Lung (tissue), 12 donors: Measurements from ENCODE around the gene IGDCC3. TPM values are rescaled to one million over a fixed set of nuclear protein-coding genes. Genes with fewer than 3 reads are reported as not detected.

ENCODE experiments used
- ATAC-seq: fragments of 200-7000 bp; cut with Tn5 transposase; one replicate; pipeline ENCODE4 v1.9.1; 2020; ENCODE audit warnings: moderate number of reproducible peaks; ENCODE audit not compliant: insufficient read depth, low FRiP score
- DNase-seq, 3 donors: peaks; one replicate each; pipeline ENCODE4 v3.0.0-alpha.2; 2013 to 2017
- H3K27ac ChIP-seq, 2 donors: one replicate each; pipeline ENCODE4 v1.5.1; 2013; ENCODE audit warnings: mild to moderate bottlenecking in 2 of 2, moderate library complexity in 2 of 2, control low read depth in 1 of 2, inconsistent platforms in 1 of 2, low read depth in 1 of 2, low read length in 1 of 2
- H3K27me3 ChIP-seq, 3 donors: one replicate each; pipeline ENCODE4 v1.5.1; 2013; ENCODE audit warnings: low read length in 2 of 3; ENCODE audit not compliant: control insufficient read depth in 3 of 3, insufficient read depth in 3 of 3
- H3K36me3 ChIP-seq, 4 donors: one replicate each; pipeline ENCODE4 v1.5.1; 2013; ENCODE audit warnings: low read length in 4 of 4, mild to moderate bottlenecking in 1 of 4, moderate library complexity in 1 of 4; ENCODE audit not compliant: control insufficient read depth in 4 of 4, insufficient read depth in 4 of 4
- H3K4me1 ChIP-seq, 5 donors: one replicate each; pipeline ENCODE4 v1.5.1; 2013; ENCODE audit warnings: low read length in 5 of 5, mild to moderate bottlenecking in 2 of 5, moderate library complexity in 1 of 5; ENCODE audit not compliant: control insufficient read depth in 5 of 5, insufficient read depth in 5 of 5
- H3K4me3 ChIP-seq: one replicate; pipeline ENCODE4 v1.5.1; 2013; ENCODE audit warnings: mild to moderate bottlenecking, control low read depth, moderate library complexity
- H3K9ac ChIP-seq, 2 donors: one replicate each; pipeline ENCODE4 v1.5.1; 2013; ENCODE audit warnings: low read length in 2 of 2, control low read depth in 1 of 2; ENCODE audit not compliant: insufficient read depth in 1 of 2
- H3K9me3 ChIP-seq, 4 donors: one replicate each; pipeline ENCODE4 v1.5.1; 2013; ENCODE audit warnings: low read length in 3 of 4, mild to moderate bottlenecking in 1 of 4, moderate library complexity in 1 of 4; ENCODE audit not compliant: control insufficient read depth in 4 of 4, insufficient read depth in 3 of 4
- WGBS, 2 donors: extraction: QIAGEN DNeasy Blood & Tissue Kit; methylation state at CpG; one replicate each; pipeline ENCODE4 v1.1.7; 2013; 5-methylcytosine and 5-hydroxymethylcytosine counted together
- polyA plus RNA-seq, 2 donors: library from polyadenylated mRNA; stranded (reverse); fragments of 200-250 nt; gene quantifications; one replicate each; pipeline ENCODE4 v1.2.1, GENCODE V29; 2013
- total RNA-seq, 2 donors: library from RNA; depleted of rRNA in 1 of 2; stranded (reverse); fragments of >200 nt in 1 of 2; gene quantifications; one replicate each; pipeline ENCODE4 v1.2.1, GENCODE V29; 2014 to 2021
- TF ChIP-seq, protein P1 (sequence below): IDR thresholded peaks from 2 replicates; pipeline ENCODE4 v1.5.1; 2012; ENCODE audit warnings: mild to moderate bottlenecking; ENCODE audit errors: control extremely low read depth, extremely low read depth
- donor health status: control.
- donor health status: control.
- donor health status: Bipolar disorder and iron deficiency.
- donor health status: healthy.
- donor health status: DM: yes; HTN: yes; CAD: no.

Gene IGDCC3
- total and polyA plus RNA-seq, 4 donors: 0.09 to 1.3 TPM; not detected in 2

DNA sequence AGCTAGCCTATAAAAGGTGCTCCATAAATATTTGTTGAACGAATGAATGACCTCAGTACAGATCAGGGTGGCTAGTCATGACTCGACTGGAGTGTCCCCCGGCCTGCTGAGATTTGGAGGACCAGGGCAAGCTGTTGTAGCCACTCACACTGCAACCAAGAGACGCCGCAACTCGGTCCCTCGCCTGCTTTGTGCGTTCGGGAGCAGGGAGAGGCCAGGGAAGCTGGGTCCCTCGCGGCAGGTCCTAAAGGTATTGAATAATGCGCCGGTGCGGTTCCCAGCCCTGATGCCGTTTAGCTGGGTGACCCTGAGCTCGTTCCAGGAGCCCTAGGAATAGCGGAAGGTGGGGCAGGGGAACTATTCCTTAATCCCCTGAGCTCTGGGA is 43.2 kb upstream of the IGDCC3 start:
- Histone ChIP-seq H3K4me1 (peaks cover 0 to 41% (median 18%) of the 10 kb centered on the region in 5 donors), H3K9ac (peak overlapping the region in 1 of 2 donors; percentile 43), H3K36me3 (no peaks in the 10 kb centered on the region), H3K27me3 (peaks cover 0 to 5% (median 0%) of the 10 kb centered on the region in 3 donors), H3K27ac (no peak overlapping the region), H3K4me3 (no peak overlapping the region), H3K9me3 (peaks cover 0 to 2% (median 0%) of the 10 kb centered on the region in 4 donors)
- WGBS, 2 donors: 29 to 48% methylated on average over 17 of the region's 17 CpGs
- no peak for DNase-seq
- TF ChIP-seq, protein P1, sequence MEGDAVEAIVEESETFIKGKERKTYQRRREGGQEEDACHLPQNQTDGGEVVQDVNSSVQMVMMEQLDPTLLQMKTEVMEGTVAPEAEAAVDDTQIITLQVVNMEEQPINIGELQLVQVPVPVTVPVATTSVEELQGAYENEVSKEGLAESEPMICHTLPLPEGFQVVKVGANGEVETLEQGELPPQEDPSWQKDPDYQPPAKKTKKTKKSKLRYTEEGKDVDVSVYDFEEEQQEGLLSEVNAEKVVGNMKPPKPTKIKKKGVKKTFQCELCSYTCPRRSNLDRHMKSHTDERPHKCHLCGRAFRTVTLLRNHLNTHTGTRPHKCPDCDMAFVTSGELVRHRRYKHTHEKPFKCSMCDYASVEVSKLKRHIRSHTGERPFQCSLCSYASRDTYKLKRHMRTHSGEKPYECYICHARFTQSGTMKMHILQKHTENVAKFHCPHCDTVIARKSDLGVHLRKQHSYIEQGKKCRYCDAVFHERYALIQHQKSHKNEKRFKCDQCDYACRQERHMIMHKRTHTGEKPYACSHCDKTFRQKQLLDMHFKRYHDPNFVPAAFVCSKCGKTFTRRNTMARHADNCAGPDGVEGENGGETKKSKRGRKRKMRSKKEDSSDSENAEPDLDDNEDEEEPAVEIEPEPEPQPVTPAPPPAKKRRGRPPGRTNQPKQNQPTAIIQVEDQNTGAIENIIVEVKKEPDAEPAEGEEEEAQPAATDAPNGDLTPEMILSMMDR: no peak
- no peak for ATAC-seq

DNA sequence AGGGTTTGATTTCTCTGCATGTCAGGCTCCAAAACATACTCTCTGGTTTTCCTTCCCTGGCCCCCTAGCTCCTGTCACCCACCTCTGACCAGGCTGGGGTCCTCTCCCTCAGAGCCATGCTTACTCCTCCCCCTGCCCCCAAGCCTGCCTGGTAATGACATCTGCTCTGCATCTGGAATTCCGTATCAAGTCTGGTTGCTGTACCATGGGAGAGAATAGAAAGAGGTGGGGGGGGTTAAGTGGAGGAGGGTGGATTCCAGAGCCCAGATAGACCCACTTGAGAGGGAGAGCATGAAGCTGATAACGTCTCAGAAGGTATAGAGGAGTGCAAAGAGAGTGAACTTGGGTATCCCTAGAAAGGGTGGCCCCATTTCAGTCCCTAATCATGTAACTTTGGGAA is 40.8 kb upstream of the IGDCC3 start:
- no peak overlapping the region for H3K4me3 ChIP-seq
- H3K9ac ChIP-seq: no peak overlapping the region
- WGBS, 2 donors: 81 to 93% methylated on average over 2 of the region's 2 CpGs
- no peak overlapping the region for H3K27ac ChIP-seq
- peaks cover 0 to 2% (median 0%) of the 10 kb centered on the region in 4 donors for H3K9me3 ChIP-seq
- H3K4me1 ChIP-seq: peaks cover 0 to 62% (median 30%) of the 10 kb centered on the region in 5 donors
- TF ChIP-seq, protein P1: no peak
- H3K36me3 ChIP-seq: no peaks in the 10 kb centered on the region
- ATAC-seq (no peak), DNase-seq (no peak)
- peaks cover 0 to 5% (median 0%) of the 10 kb centered on the region in 3 donors for H3K27me3 ChIP-seq

DNA sequence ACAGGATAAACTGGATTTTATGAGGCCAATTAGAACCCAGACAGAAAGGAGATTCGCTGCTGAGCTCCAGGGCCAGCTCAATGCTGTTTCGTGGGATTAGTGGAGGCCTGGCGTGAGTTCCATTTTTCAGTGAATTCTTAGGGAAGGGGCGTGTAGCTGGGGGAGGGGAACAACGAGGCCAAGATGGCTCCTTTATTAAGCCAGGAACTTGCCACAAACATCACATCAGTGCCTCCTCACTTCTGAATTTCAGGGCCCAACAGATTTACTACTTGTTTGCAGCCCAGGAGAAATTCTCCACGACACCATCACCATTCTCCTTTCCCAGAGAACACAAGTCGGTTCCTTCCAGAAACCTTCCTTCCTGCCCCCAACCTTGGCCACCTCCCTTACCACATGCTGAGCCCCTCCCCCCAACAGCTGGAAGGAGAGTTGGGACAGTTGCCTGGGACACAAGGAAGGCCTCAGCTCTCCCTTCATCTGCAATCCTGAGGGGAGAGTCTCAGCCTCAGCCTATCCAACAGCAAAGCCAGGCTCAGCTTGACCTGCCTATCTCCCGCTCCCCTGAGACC is 39.1 kb upstream of the IGDCC3 start:
- H3K4me3 ChIP-seq: no peak overlapping the region
- DNase-seq (peak; percentile 87 to 92 (median 91)), ATAC-seq (no peak)
- no peaks in the 10 kb centered on the region for H3K36me3 ChIP-seq
- H3K27ac ChIP-seq: no peak overlapping the region
- H3K4me1 ChIP-seq: peaks cover 0 to 71% (median 27%) of the 10 kb centered on the region in 5 donors
- no peaks in the 10 kb centered on the region for H3K9me3 ChIP-seq
- TF ChIP-seq, protein P1: no peak
- H3K9ac ChIP-seq: peak overlapping the region in 1 of 2 donors; percentile 8
- H3K27me3 ChIP-seq: no peaks in the 10 kb centered on the region
- WGBS, 2 donors: 70 to 77% methylated on average over 8 of the region's 8 CpGs
